Esophagus squamous epithelium (tissue), 4 donors: ENCODE measurements around the gene RRM2.

Experiments used
- CTCF ChIP-seq, 6 experiments: fragments of 450-650 bp in 4 of 6; fragments of 200-600 bp in 2 of 6; sonication (generic) in 2 of 6; IDR thresholded peaks; one replicate each; pipeline ENCODE4 v1.5.1; 2016 to 2019; ENCODE audit warnings: antibody characterized with exemption in 6 of 6, mild to moderate bottlenecking in 4 of 6, moderate library complexity in 4 of 6
- POLR2A ChIP-seq, 4 donors: fragments of 450-650 bp; IDR thresholded peaks; one replicate each; pipeline ENCODE4 v1.6.1; 2017; ENCODE audit warnings: antibody characterized with exemption in 4 of 4, mild to moderate bottlenecking in 4 of 4, moderate library complexity in 3 of 4

DNA sequence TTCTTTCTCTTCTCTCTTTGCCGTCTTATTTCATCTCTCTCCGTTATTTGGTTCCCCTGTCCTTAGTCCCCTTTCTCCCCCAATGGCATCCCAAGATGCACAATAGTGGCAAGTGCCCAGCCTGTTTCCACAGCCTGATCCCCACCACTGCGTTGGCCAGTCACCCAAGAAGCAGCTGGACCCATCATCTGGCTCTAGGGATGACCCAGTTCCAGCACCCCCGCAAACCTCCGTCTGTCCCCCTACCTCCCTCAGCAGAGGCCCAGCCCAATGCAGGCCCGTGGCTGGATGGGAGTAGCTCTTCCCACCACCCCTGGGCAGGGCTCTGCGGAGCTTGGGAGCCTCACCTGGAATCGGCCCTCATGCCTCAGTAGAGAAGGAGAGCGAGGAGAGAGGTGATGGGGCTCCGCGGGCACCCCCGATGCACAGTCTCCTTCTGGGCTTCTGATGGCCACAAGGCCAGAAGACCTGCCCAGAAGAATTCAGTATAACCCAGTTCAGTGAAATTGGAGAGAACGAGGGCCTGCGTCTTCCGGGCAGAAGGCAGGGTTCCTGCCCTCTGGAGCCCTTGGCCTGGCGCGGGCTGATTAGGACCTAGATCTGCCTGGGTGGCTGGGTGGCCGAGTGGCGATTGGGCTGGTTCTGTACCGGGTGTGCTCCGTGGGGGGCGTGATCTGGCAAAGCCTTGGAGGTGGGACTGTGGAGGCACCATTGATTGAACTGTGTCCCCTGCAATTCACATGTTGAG lies 50.9 kb downstream of the RRM2 start:
- TF ChIP-seq CTCF (IDR thresholded peaks at IDR 0.05) (no peak), POLR2A (IDR thresholded peaks at IDR 0.05) (no peak)
